ENCODE results near the gene CHAF1A. TPM values are rescaled to one million over a fixed set of nuclear protein-coding genes. Genes with fewer than 3 reads are reported as not detected.

The CHAF1A gene
- total and polyA plus RNA-seq, 3 donors from 2014 or later, result 24.1 to 37.7 (median 28.6) TPM

DNA sequence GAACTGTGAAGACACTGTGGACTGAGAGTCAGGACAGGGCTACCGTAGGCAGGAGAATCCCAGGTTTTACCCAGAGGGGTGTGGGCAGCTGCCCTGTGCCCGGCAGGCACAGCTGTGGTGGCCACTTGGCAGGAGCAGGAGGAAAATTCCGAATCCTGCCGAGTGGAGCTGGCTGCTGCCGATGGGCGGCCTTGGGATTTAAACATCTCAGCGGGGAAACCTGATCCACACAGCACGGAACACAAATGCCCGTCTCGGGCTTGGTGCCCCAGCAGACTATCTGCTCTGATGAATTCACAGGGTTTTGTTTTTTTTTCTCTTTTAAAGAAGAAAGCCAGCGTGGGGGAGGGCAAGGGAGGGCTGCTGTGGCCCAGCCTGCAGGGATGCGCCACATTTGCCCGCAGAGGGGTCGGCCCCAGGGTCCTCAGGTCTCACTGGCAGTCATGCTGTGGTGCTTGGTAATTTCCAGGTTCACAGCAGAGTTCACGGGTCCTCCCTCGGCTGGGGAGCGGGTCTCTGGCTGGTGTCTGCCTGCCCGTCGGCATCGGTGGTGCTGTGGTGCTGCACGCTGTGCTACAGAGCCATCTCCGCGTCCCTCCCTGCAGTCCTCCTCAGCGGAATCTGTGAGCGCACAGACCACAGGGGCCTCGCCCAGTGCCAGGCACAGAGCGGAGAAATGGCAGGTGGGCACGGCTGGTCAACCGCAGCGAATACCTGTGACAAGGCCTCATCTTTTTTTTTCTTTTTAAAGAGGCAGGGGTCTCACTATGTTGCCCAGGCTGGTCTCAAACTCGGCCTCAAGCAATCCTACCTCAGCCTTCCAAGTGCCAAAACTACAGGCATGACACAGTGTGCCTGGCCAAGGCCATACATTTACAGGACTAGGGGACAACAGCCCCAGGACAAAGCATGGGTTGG is 30.9 kb upstream of the CHAF1A start:
- DNase-seq, result peak; percentile 43
- Histone ChIP-seq H3K27me3 (no peaks in the 10 kb centered on the region), H3K4me1 (peaks cover 76% of the 10 kb centered on the region), H3K36me3 (ENCODE audit: low read depth, missing control alignments) (no peaks in the 10 kb centered on the region), H3K9me3 (no peaks in the 10 kb centered on the region), H3K4me3 (no peak overlapping the region), H3K27ac (no peak overlapping the region)
- WGBS, 2 donors, result 57 to 78% methylated on average over 20 to 31 of the region's 31 CpGs
- intact Hi-C loops (cut with DNase I; ENCODE audit: low total_unique reads), result no loop called here
- no peak for TF ChIP-seq CTCF (IDR thresholded peaks at IDR 0.05)
- no peak for TF ChIP-seq POLR2A (IDR thresholded peaks at IDR 0.05)

DNA sequence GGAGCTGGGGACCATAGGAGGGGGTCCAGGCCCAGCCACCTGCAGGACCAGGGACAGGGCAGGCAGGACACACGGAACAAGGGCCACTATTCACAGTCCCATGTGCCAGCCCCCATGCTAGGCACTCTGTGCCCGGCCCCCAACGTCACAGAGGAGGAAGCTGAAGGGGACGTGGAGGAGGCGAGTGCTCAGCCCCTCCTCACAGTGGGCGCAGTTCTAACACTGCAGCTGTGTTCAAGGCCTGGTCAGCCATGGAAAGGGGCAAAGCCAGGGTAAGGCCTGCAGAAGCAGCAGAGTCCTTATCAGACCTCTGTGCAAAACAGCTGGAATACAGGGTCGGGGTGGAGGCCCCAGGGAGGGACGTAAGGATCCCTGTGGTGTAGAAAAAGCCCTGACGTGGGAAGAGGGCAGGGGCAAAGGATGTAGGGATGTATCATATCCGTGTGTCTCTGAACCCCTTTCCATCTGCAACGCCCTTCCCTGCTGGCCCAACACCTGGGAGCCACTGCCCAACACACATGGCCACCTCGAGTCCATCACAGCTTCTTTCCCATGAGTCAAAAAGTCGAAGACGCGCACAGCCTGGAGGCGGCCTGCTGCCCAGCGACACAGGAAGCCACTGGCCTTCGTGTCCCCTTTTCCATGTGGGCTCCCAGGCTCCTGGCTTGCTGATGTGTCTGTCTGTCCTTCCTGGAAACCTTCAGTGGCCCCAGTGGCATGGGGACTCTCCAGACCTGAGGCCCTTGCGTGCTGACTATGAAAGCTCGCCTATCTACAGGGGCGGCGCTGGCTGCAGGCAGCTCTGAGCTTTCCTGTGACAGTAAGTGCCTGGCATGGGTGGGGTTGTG is 30.1 kb upstream of the CHAF1A start:
- WGBS, 2 donors, result 74 to 84% methylated on average over 15 to 22 of the region's 22 CpGs
- intact Hi-C loops (cut with DNase I; ENCODE audit: low total_unique reads), result no loop called here
- TF ChIP-seq CTCF (IDR thresholded peaks at IDR 0.05) (no peak), POLR2A (IDR thresholded peaks at IDR 0.05) (no peak)
- no peak overlapping the region for H3K4me3 ChIP-seq
- no peaks in the 10 kb centered on the region for H3K9me3 ChIP-seq
- no peak for DNase-seq
- H3K27me3 ChIP-seq, result no peaks in the 10 kb centered on the region
- peak overlapping the region in 1 of 2 donors; percentile 73 for H3K27ac ChIP-seq
- peaks cover 80% of the 10 kb centered on the region for H3K4me1 ChIP-seq
- H3K36me3 ChIP-seq (ENCODE audit: low read depth, missing control alignments), result no peaks in the 10 kb centered on the region

GRCh38 chr19:4373013-4373367 is 29.4 kb upstream of the CHAF1A start:
- intact Hi-C loops (cut with DNase I; ENCODE audit: low total_unique reads), result no loop called here
- Histone ChIP-seq H3K4me1 (peaks cover 77% of the 10 kb centered on the region), H3K27me3 (no peaks in the 10 kb centered on the region), H3K9me3 (no peaks in the 10 kb centered on the region), H3K4me3 (no peak overlapping the region), H3K36me3 (ENCODE audit: low read depth, missing control alignments) (no peaks in the 10 kb centered on the region), H3K27ac (peak overlapping the region; percentile 9 to 73)
- 73 to 79% methylated on average over 3 to 8 of the region's 8 CpGs for WGBS, 2 donors
- TF ChIP-seq POLR2A (IDR thresholded peaks at IDR 0.05) (no peak), CTCF (IDR thresholded peaks at IDR 0.05) (no peak)
- no peak for DNase-seq

DNA sequence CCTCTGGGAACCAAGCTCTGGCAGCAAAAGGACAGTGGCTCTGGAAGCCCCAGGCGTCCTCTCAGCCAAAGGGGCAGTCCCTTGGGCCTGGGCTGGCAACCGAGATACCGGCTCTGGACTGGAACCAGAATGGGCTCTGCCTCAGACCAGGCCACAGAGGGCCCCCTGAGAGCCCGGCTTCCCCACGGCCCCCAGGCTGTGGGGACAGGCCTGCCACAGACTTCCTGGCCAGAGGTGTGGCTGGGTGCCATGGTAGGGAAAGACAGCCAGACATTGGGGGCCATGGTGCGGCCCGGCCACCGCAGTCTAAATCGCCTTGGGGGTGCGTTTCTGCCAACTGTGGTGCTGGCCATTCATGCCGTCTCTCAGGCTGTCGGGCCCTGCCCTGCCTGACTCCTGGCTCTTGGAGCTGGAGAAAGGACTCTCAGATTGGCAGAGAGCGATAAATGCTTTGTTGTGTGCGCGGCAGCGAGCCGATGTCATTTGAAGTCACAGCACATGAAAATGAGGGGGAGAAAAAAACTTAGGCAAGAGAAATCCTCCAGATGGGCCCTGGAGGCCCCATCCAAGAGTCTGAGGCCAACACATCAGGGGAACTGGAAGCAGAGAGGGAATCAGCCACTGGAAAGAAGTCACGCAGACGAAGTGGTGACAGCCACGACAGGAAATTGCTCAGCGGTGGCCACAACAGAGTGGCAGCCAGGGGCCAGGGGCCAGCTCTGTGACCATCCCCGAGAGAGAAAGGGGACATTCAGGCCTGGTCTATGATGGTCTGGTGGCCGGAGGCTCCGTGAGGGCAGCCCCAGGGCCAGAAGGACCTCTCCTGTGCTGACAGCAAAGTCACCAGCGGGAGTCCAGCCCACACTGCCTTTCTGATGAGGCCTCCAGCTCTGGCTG is 28.6 kb upstream of the CHAF1A start:
- no peaks in the 10 kb centered on the region for H3K9me3 ChIP-seq
- peaks cover 69% of the 10 kb centered on the region for H3K4me1 ChIP-seq
- intact Hi-C loops (cut with DNase I; ENCODE audit: low total_unique reads), result no loop called here
- no peak for DNase-seq
- no peak overlapping the region for H3K4me3 ChIP-seq
- TF ChIP-seq POLR2A (IDR thresholded peaks at IDR 0.05) (no peak), CTCF (IDR thresholded peaks at IDR 0.05) (no peak)
- no peaks in the 10 kb centered on the region for H3K27me3 ChIP-seq
- peak overlapping the region; percentile 9 to 73 for H3K27ac ChIP-seq
- H3K36me3 ChIP-seq (ENCODE audit: low read depth, missing control alignments), result no peaks in the 10 kb centered on the region
- WGBS, 2 donors, result 65 to 69% methylated on average over 9 to 24 of the region's 25 CpGs
